IPS-18c (cell line): ENCODE measurements around the gene NECAB3.

ENCODE experiments used
- H3K4me3 ChIP-seq: 2 replicates; pipeline ENCODE4 v1.7.0; 2013; ENCODE audit warnings: low read depth, mild to moderate bottlenecking, low read length, moderate library complexity; ENCODE audit not compliant: insufficient read depth
- H3K9me3 ChIP-seq: one replicate; pipeline ENCODE4 v1.6.1; 2013; ENCODE audit warnings: mild to moderate bottlenecking, low read length, moderate library complexity; ENCODE audit not compliant: control insufficient read depth, insufficient read depth

The NECAB3 gene

GRCh38 chr20:33671573-33672288, 2.5 kb downstream of the NECAB3 start:
- Histone ChIP-seq H3K9me3 (no peaks in the 10 kb centered on the region), H3K4me3 (no peak overlapping the region)

- H3K4me3 ChIP-seq, result no peak overlapping the region
Measured at GRCh38 chr20:33670715-33671499, 3.3 kb downstream of the NECAB3 start.

DNA sequence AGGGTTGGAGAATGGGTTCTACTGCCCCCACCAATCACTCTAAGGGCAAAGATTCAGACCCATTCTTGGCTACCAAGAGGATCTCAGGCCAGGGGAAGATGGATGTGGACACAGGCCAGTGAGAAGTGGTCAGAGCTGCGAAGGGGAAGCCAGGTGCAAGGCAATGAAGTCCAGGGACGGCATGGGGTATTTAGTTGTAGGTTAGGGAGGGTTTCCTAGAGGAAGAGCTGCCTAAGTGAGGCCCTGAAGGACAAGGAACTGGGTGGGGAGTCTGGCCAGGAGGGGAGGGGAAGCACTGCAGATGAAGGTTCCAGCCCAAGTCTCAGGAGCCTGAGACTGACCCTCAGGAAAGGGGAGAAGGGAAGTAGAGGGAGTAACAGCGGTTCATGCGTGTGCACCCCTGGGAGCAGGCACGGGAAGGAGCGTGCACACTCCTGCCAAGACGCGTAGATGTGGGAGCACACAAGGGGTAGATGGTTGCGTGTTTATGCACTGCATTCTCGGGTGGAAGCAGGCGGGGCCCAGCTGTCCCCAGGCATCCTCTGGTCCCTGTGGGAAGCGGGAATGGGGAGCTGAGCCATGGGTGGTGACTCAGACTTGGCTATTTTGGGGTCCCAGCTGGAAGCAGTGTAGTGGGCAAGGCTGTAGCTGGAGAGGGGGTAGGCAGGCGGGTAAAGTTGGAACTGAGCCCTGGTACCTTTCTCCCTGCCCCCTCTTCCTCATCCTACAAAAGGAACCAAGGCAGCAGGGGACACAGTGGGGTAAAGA, 4.2 kb downstream of the NECAB3 start:
- Histone ChIP-seq H3K9me3 (no peaks in the 10 kb centered on the region), H3K4me3 (no peak overlapping the region)

More at GRCh38 chr20:33670715-33671499, 3.3 kb downstream of the NECAB3 start:
- no peaks in the 10 kb centered on the region for H3K9me3 ChIP-seq

DNA sequence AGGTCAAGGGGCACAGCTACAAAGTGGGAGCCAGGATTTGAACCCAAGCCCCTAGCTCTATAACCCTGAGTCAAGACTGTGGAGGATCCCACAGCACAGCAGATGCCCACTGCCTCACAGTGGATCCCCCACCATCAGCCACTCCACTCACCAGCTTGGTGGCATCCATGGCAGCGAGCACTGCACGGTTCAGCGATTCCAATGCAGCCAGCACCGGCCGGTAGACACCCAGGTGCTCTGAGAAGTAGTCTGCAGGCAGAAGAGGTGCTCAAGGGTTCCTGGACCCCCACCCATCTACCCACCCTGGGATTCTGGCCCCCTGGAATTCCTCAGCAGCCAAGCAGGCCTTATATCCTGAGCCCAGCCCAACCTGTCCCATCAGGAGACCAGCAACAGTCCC, 5.0 kb downstream of the NECAB3 start:
- Histone ChIP-seq H3K4me3 (no peak overlapping the region), H3K9me3 (no peaks in the 10 kb centered on the region)

GRCh38 chr20:33668466-33669155, 5.6 kb downstream of the NECAB3 start:
- Histone ChIP-seq H3K4me3 (no peak overlapping the region), H3K9me3 (no peaks in the 10 kb centered on the region)

DNA sequence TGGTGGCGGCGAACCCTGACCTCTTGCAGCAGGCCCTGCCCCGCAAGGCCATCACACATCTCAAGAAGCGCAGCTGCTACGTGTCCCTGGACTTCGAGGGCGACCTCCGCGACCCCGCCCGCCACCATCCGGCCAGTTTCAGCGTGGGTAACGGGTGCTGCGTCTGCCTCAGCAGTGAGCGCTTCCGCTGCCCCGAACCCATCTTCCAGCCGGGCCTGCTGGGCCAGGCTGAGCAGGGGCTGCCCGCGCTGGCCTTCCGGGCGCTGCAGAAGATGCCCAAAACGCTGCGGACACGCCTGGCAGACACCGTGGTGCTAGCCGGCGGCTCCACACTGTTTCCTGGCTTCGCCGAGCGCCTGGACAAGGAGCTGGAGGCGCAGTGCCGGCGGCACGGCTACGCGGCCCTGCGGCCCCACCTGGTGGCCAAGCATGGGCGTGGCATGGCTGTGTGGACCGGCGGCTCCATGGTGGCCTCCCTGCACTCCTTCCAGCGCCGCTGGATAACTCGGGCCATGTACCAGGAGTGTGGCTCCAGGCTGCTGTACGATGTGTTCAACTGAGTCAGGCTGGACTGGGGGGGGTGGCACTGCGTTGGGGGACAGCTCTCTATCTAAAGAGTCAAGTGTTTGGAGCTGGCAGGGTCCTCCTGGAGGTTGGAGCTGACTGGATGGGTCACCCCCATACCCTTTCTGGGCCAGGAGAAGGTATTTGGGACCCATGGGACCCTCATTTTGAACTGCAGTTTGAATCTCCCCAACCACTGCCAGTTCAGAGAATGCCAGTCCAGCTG, 6.4 kb downstream of the NECAB3 start:
- Histone ChIP-seq H3K9me3 (no peaks in the 10 kb centered on the region), H3K4me3 (peak overlapping the region; percentile 63)

DNA sequence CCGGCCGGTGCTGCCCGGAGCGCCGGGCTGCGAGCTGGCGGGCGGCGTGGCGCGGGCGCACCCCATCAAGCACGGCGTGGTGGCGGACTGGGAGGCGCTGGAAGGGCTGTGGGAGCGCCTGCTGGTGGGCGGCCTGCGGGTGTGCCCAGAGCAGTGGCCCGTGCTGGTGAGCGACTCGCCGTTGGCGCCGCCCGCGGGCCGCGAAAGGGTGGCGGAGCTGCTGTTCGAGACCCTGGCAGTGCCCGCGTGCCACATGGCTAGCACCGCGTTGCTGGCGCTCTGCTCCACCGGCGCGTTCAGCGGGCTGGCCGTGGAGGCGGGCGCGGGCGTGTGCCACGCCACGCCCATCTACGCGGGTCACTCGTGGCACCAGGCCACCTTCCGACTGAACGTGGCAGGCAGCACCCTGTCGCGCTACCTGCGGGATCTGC, 7.0 kb downstream of the NECAB3 start:
- peak overlapping the region; percentile 63 for H3K4me3 ChIP-seq
- H3K9me3 ChIP-seq, result no peaks in the 10 kb centered on the region

GRCh38 chr20:33666293-33667244, 7.7 kb downstream of the NECAB3 start, which contains the start of gene ACTL10:
TSS of gene ACTL10 (plus strand) at chr20:33666943. CDS start at chr20:33667498, 555 bp downstream.
- H3K4me3 ChIP-seq, result peak within 1 kb of the TSS; percentile 63
- H3K9me3 ChIP-seq, result no peaks in the 10 kb centered on the region

- Histone ChIP-seq H3K9me3 (no peaks in the 10 kb centered on the region), H3K4me3 (no peak overlapping the region)
Measured at GRCh38 chr20:33664762-33665144, 9.5 kb downstream of the NECAB3 start.

DNA sequence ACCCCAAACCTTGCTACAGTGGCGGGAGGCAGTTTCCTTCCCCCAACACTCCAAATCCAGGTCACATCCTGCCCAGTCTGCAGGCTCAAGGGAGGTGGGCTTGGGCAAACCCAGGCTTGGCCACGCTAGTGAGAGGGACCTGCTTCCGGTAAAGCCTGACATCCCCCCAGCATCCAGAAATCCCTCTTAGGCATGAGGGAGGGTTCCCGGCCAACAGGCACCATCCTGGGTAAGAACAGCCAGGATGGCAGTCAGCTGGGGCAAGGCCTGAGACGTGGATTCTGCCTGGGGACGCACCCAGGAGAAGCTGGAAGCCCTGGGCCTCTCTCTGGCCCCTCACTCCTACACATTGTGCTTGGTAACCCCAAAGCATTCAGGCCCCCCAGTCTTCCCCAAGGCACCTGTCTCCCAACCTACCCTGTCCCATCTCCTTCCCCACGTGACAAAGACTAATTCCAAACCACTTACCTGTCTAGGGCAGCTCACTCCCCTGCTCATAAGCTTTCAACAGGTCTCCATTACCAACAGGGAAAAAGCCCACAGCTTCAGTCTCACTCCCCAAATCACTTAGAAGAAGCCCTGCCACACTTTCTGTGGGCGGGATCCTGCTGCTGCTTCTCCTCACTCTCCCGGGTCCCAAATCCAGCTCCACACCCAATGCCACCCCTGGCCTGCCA, 10.0 kb downstream of the NECAB3 start:
- peak overlapping the region; percentile 75 for H3K4me3 ChIP-seq
- H3K9me3 ChIP-seq, result no peaks in the 10 kb centered on the region

GRCh38 chr20:33663161-33664084, 10.8 kb downstream of the NECAB3 start:
- H3K4me3 ChIP-seq, result peak overlapping the region; percentile 75
- H3K9me3 ChIP-seq, result no peaks in the 10 kb centered on the region

DNA sequence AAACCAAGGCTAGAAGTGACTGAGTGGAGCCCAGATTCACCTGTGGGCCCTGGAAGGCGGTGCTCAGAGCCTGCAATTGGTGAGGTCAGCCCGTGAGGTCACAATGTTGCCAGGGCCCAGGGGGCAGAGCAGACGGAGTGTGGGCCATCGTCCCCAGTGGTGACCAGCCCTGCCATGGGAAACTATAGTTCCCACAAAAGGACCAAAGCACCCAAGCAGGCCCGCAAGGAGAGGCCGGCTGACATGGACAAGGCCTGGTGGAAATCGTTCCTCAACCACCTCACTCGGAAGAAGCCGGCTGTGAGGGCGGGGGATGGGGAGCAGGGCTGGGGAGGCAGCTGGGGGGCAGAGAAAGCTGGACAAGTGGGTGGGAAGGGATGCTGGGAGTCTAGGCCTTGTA, 12.1 kb downstream of the NECAB3 start, which contains the start of gene C20orf144:
Gene C20orf144 (plus strand): TSS at position 156 of the 400 bp plus-strand sequence. CDS start 19 bp downstream, at position 175.
- Histone ChIP-seq H3K9me3 (no peaks in the 10 kb centered on the region), H3K4me3 (peak within 1 kb of the TSS; percentile 75)

DNA sequence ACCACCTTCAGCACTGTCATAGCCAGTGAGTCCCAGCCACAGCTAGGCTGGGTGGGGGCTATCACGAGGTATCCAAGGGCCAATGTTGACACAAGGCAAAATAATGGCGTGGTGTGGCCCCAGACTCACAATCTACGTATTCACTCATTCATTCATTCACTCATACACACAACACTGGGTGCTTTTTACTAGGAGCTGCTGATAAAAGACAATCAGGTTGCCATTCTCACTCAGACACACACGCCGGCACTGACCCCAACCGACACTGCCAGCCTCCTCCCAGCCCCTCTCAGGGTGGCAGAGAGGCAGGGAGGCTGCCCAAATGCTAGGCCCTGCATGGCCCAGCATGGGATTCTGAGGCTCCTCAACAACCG, 13.6 kb downstream of the NECAB3 start:
- Histone ChIP-seq H3K9me3 (no peaks in the 10 kb centered on the region), H3K4me3 (no peak overlapping the region)

DNA sequence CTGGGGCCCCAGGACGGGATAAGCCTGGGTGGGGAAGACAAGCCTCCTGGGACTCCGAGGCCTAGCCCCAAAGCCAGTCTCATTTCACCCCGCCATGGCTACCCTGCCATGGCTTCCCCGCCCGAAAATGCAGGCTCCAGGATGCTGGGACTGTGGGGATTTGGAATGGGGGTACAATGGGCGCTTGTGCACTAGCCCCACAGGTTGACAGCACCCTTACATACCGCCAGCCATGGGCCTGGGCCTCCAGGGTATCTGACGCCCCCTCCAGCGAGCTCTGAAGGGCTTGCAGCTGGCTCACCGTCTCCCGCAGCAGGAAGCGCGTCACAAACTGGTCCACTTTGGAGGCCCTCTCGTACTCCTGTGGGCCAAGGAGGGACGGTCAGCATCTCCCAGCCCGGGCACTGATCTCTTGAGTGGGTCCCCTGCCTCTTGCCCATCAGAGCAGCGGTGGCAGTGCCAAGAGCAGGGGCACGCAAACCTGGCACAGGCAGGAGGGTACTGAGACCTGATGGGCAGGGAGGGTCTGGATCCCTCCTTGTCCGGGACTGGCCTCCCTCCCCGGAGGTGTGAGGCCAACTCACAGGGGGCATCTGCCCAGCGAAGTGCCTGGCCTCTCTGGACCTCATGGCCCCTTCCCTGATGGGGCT, 14.1 kb downstream of the NECAB3 start:
- H3K4me3 ChIP-seq, result no peak overlapping the region
- no peaks in the 10 kb centered on the region for H3K9me3 ChIP-seq
